Cardiac muscle cell (in vitro differentiated cells and primary cell): Measurements from ENCODE around the gene SUN1. TPM values are rescaled to one million over a fixed set of nuclear protein-coding genes. Genes with fewer than 3 reads are reported as not detected.
A peak's percentile ranks its signal among the peaks of the same experiment; 100 is the strongest.

ENCODE experiments used
- DNase-seq, 2 donors: peaks; one replicate each; pipeline versions ENCODE4 v3.0.0 to v3.0.0-alpha.2; 2010 to 2017; ENCODE audit warnings: low read depth in 1 of 2, low spot score in 1 of 2
- H3K27ac ChIP-seq: fragments of 200-600 bp; sonication (generic); 2 replicates; pipeline ENCODE4 v1.5.1; 2016
- H3K27me3 ChIP-seq: fragments of 200-600 bp; sonication (generic); 2 replicates; pipeline ENCODE4 v1.6.0; 2016; ENCODE audit warnings: control low read depth
- H3K36me3 ChIP-seq: fragments of 200-600 bp; sonication (generic); 2 replicates; pipeline ENCODE4 v1.5.1; 2016; ENCODE audit warnings: control low read depth
- H3K4me1 ChIP-seq: fragments of 200-600 bp; sonication (generic); 2 replicates; pipeline ENCODE4 v1.8.1; 2017; ENCODE audit warnings: low read depth, mild to moderate bottlenecking, mixed run types
- H3K4me3 ChIP-seq: fragments of 200-600 bp; sonication (generic); 2 replicates; pipeline ENCODE4 v1.5.1; 2016; ENCODE audit warnings: mild to moderate bottlenecking
- H3K9me3 ChIP-seq: fragments of 200-600 bp; sonication (generic); 2 replicates; pipeline ENCODE4 v1.5.1; 2017; ENCODE audit warnings: low read depth, mild to moderate bottlenecking, control low read depth
- CTCF ChIP-seq: IDR thresholded peaks from 2 replicates; pipeline ENCODE4 v1.5.1; 2012; ENCODE audit warnings: low read depth, mild to moderate bottlenecking, low read length
- polyA plus RNA-seq: library from polyadenylated mRNA; unstranded; fragments of >200 nt; fragmentation: Nextera tagmentation; extraction: Ambion mirVana; gene quantifications from 2 replicates; pipeline ENCODE4 v1.2.1, GENCODE V29; 2016
- total RNA-seq: library from RNA; depleted of rRNA; stranded (reverse); fragments of >200 nt; gene quantifications from 2 replicates; pipeline ENCODE4 v1.2.3, GENCODE V29; 2016

Gene SUN1
- total and polyA plus RNA-seq, 2 experiments from 2014 or later, result 172 to 188 TPM

GRCh38 chr7:805261-805660 is 27.0 kb upstream of the SUN1 start:
- DNase-seq, result no peak
- Histone ChIP-seq H3K4me3 (no peak overlapping the region), H3K36me3 (no peaks in the 10 kb centered on the region), H3K9me3 (no peaks in the 10 kb centered on the region), H3K4me1 (no peaks in the 10 kb centered on the region), H3K27me3 (no peaks in the 10 kb centered on the region), H3K27ac (no peak overlapping the region)
- TF ChIP-seq CTCF, result no peak

- Histone ChIP-seq H3K9me3 (no peaks in the 10 kb centered on the region), H3K4me1 (peaks cover 17% of the 10 kb centered on the region), H3K4me3 (peak overlapping the region; percentile 36), H3K27ac (peak overlapping the region; percentile 1), H3K36me3 (no peaks in the 10 kb centered on the region), H3K27me3 (no peaks in the 10 kb centered on the region)
- DNase-seq, result peak; percentile 26 to 90
- no peak for TF ChIP-seq CTCF
These were observed 16.7 kb upstream of the SUN1 start for GRCh38 chr7:815284-816216.

- DNase-seq, result peak; percentile 99
- peak overlapping the region; percentile 83 for H3K27ac ChIP-seq
- TF ChIP-seq CTCF, result no peak
These were observed 16.0 kb upstream of the SUN1 start for GRCh38 chr7:816300-816750.

GRCh38 chr7:816751-817671 is 15.3 kb upstream of the SUN1 start:
- Histone ChIP-seq H3K9me3 (no peaks in the 10 kb centered on the region), H3K4me3 (peak overlapping the region; percentile 98), H3K4me1 (peaks cover 32% of the 10 kb centered on the region), H3K27ac (peak overlapping the region; percentile 83), H3K36me3 (no peaks in the 10 kb centered on the region), H3K27me3 (no peaks in the 10 kb centered on the region)
- DNase-seq, result peak; percentile 17 to 43
- TF ChIP-seq CTCF, result no peak

More at GRCh38 chr7:816300-816750, 16.0 kb upstream of the SUN1 start:
- H3K9me3 ChIP-seq, result no peaks in the 10 kb centered on the region
- peak overlapping the region; percentile 98 for H3K4me3 ChIP-seq
- no peaks in the 10 kb centered on the region for H3K27me3 ChIP-seq
- no peaks in the 10 kb centered on the region for H3K36me3 ChIP-seq
- peaks cover 25% of the 10 kb centered on the region for H3K4me1 ChIP-seq

GRCh38 chr7:818031-818699 is 14.1 kb upstream of the SUN1 start:
- no peak overlapping the region for H3K4me3 ChIP-seq
- peak in 1 of 2 donors; percentile 34 for DNase-seq

More at GRCh38 chr7:818031-818699, 14.1 kb upstream of the SUN1 start:
- Histone ChIP-seq H3K36me3 (no peaks in the 10 kb centered on the region), H3K27me3 (no peaks in the 10 kb centered on the region), H3K9me3 (no peaks in the 10 kb centered on the region), H3K27ac (no peak overlapping the region), H3K4me1 (peaks cover 37% of the 10 kb centered on the region)
- peak; percentile 35 for TF ChIP-seq CTCF
